ENCODE measurements around the gene KRT17. TPM values are rescaled to one million over a fixed set of nuclear protein-coding genes. Genes with fewer than 3 reads are reported as not detected.
"Not testable (repeated sequence)": the region's sequence is repeated elsewhere in the genome, so short reads cannot be mapped to it uniquely, and the experiment has no call there.

Gene KRT17
- total RNA-seq, 2 experiments from 2014 or later = not detected

- no peak overlapping the region for H3K4me3 Mint-ChIP-seq
- ATAC-seq = no peak
- no peaks in the 10 kb centered on the region for H3K36me3 Mint-ChIP-seq (ENCODE audit: low read depth)
- H3K9me3 Mint-ChIP-seq (ENCODE audit: insufficient read depth) = no peaks in the 10 kb centered on the region
- H3K4me1 Mint-ChIP-seq (ENCODE audit: low read depth) = no peaks in the 10 kb centered on the region
- no peak for DNase-seq
- H3K27ac Mint-ChIP-seq = no peak overlapping the region
- CTCF ChIA-PET = interaction anchor here (1.2 kb wide), 1 partner anchor 65 kb away, joined by 3 read pairs; no protein-coding TSS in a partner anchor
- POLR2A ChIA-PET = no interaction called here
- peaks cover 12% of the 10 kb centered on the region for H3K27me3 Mint-ChIP-seq (ENCODE audit: low read depth)
Measured at GRCh38 chr17:41613277-41614082, 10.9 kb downstream of the KRT17 start.

GRCh38 chr17:41612376-41613160 lies 11.8 kb downstream of the KRT17 start, which contains the start of gene KRT16:
Gene KRT16, minus strand, starts transcription at chr17:41612767. Its CDS starts 79 bp downstream, at chr17:41612688.
- H3K27ac Mint-ChIP-seq; H3K4me1 Mint-ChIP-seq (ENCODE audit: low read depth); H3K9me3 Mint-ChIP-seq (ENCODE audit: insufficient read depth); H3K4me3 Mint-ChIP-seq; ATAC-seq; H3K36me3 Mint-ChIP-seq (ENCODE audit: low read depth); POLR2A ChIA-PET; DNase-seq: not testable (repeated sequence)
- H3K27me3 Mint-ChIP-seq (ENCODE audit: low read depth) = peaks cover 14% of the 10 kb centered on the region
- CTCF ChIA-PET = interaction anchor here (1.2 kb wide), 1 partner anchor 64 kb away, joined by 3 read pairs; no protein-coding TSS in a partner anchor

- Mint-ChIP-seq H3K27me3 (ENCODE audit: low read depth) (peaks cover 19% of the 10 kb centered on the region), H3K4me1 (ENCODE audit: low read depth) (no peaks in the 10 kb centered on the region), H3K9me3 (ENCODE audit: insufficient read depth) (peaks cover 14% of the 10 kb centered on the region), H3K4me3 (no peak overlapping the region), H3K36me3 (ENCODE audit: low read depth) (peaks cover 2% of the 10 kb centered on the region), H3K27ac (no peak overlapping the region)
- ChIA-PET POLR2A (interaction anchor here (0.6 kb wide), 1 partner anchor 715 kb away, joined by 3 read pairs; no protein-coding TSS in a partner anchor), CTCF (no interaction called here)
- DNase-seq (no peak), ATAC-seq (no peak)
Measured at GRCh38 chr17:41610965-41611640, 13.3 kb downstream of the KRT17 start.

- DNase-seq; H3K4me3 Mint-ChIP-seq; POLR2A ChIA-PET; H3K4me1 Mint-ChIP-seq (ENCODE audit: low read depth); ATAC-seq; H3K27ac Mint-ChIP-seq; H3K36me3 Mint-ChIP-seq (ENCODE audit: low read depth): not testable (repeated sequence)
- peaks cover 18% of the 10 kb centered on the region for H3K9me3 Mint-ChIP-seq (ENCODE audit: insufficient read depth)
- CTCF ChIA-PET = interaction anchor here (1.0 to 1.8 kb wide), 2 partner anchors 31 to 53 kb away, joined by 4 to 6 read pairs; no protein-coding TSS in a partner anchor
- H3K27me3 Mint-ChIP-seq (ENCODE audit: low read depth) = peaks cover 19% of the 10 kb centered on the region
Measured at GRCh38 chr17:41610061-41610517, 14.3 kb downstream of the KRT17 start.

GRCh38 chr17:41606930-41607329 lies 17.4 kb downstream of the KRT17 start:
- H3K4me3 Mint-ChIP-seq; ATAC-seq; H3K36me3 Mint-ChIP-seq (ENCODE audit: low read depth); H3K27ac Mint-ChIP-seq; POLR2A ChIA-PET; DNase-seq; H3K4me1 Mint-ChIP-seq (ENCODE audit: low read depth): not testable (repeated sequence)
- H3K9me3 Mint-ChIP-seq (ENCODE audit: insufficient read depth) = peaks cover 18% of the 10 kb centered on the region
- CTCF ChIA-PET = interaction anchor here (1.4 kb wide), 2 partner anchors 41 to 56 kb away, joined by 5 to 8 read pairs; no protein-coding TSS in a partner anchor
- H3K27me3 Mint-ChIP-seq (ENCODE audit: low read depth) = peaks cover 19% of the 10 kb centered on the region

- no peak overlapping the region for H3K4me3 Mint-ChIP-seq
- H3K27me3 Mint-ChIP-seq (ENCODE audit: low read depth) = peaks cover 5% of the 10 kb centered on the region
- peaks cover 16% of the 10 kb centered on the region for H3K9me3 Mint-ChIP-seq (ENCODE audit: insufficient read depth)
- POLR2A ChIA-PET = no interaction called here
- ATAC-seq (no peak), DNase-seq (no peak)
- CTCF ChIA-PET = interaction anchor here (1.0 to 1.2 kb wide), 3 partner anchors 23 to 65 kb away, joined by 3 to 5 read pairs (median 3); no protein-coding TSS in a partner anchor
- peaks cover 4% of the 10 kb centered on the region for H3K36me3 Mint-ChIP-seq (ENCODE audit: low read depth)
- no peak overlapping the region for H3K27ac Mint-ChIP-seq
- H3K4me1 Mint-ChIP-seq (ENCODE audit: low read depth) = no peaks in the 10 kb centered on the region
Measured at GRCh38 chr17:41602524-41602923, 21.9 kb downstream of the KRT17 start.

- POLR2A ChIA-PET = interaction anchor here (0.6 kb wide), 1 partner anchor 9 kb away, joined by 3 read pairs; no protein-coding TSS in a partner anchor
- H3K4me1 Mint-ChIP-seq (ENCODE audit: low read depth) = no peaks in the 10 kb centered on the region
- no peak for DNase-seq
- H3K9me3 Mint-ChIP-seq (ENCODE audit: insufficient read depth) = no peaks in the 10 kb centered on the region
- no peak overlapping the region for H3K4me3 Mint-ChIP-seq
- no peaks in the 10 kb centered on the region for H3K36me3 Mint-ChIP-seq (ENCODE audit: low read depth)
- H3K27me3 Mint-ChIP-seq (ENCODE audit: low read depth) = no peaks in the 10 kb centered on the region
- no peak overlapping the region for H3K27ac Mint-ChIP-seq
- ATAC-seq = no peak
- CTCF ChIA-PET = interaction anchor here (1.4 kb wide), 1 partner anchor 49 kb away, joined by 3 read pairs; no protein-coding TSS in a partner anchor
Measured at GRCh38 chr17:41600318-41600717, 24.1 kb downstream of the KRT17 start.

- ChIA-PET POLR2A (interaction anchor here (0.6 kb wide), 1 partner anchor 10 kb away, joined by 3 read pairs; no protein-coding TSS in a partner anchor), CTCF (interaction anchor here (1.4 kb wide), 1 partner anchor 49 kb away, joined by 3 read pairs; no protein-coding TSS in a partner anchor)
- Mint-ChIP-seq H3K27me3 (ENCODE audit: low read depth) (no peaks in the 10 kb centered on the region), H3K4me3 (no peak overlapping the region), H3K4me1 (ENCODE audit: low read depth) (no peaks in the 10 kb centered on the region), H3K27ac (no peak overlapping the region), H3K36me3 (ENCODE audit: low read depth) (no peaks in the 10 kb centered on the region), H3K9me3 (ENCODE audit: insufficient read depth) (no peaks in the 10 kb centered on the region)
- ATAC-seq (no peak), DNase-seq (no peak)
Measured at GRCh38 chr17:41599680-41600079, 24.7 kb downstream of the KRT17 start.

GRCh38 chr17:41595585-41595984 lies 28.8 kb downstream of the KRT17 start:
- ATAC-seq (no peak), DNase-seq (no peak)
- Mint-ChIP-seq H3K36me3 (ENCODE audit: low read depth) (no peaks in the 10 kb centered on the region), H3K9me3 (ENCODE audit: insufficient read depth) (no peaks in the 10 kb centered on the region), H3K4me3 (no peak overlapping the region), H3K4me1 (ENCODE audit: low read depth) (no peaks in the 10 kb centered on the region), H3K27ac (no peak overlapping the region), H3K27me3 (ENCODE audit: low read depth) (no peaks in the 10 kb centered on the region)
- ChIA-PET POLR2A (no interaction called here), CTCF (interaction anchor here (2.5 kb wide), 1 partner anchor 54 kb away, joined by 6 read pairs; no protein-coding TSS in a partner anchor)

- POLR2A ChIA-PET = no interaction called here
Measured at GRCh38 chr17:41594363-41594915, 29.9 kb downstream of the KRT17 start.

More at GRCh38 chr17:41594363-41594915, 29.9 kb downstream of the KRT17 start:
- Mint-ChIP-seq H3K27me3 (ENCODE audit: low read depth) (no peaks in the 10 kb centered on the region), H3K9me3 (ENCODE audit: insufficient read depth) (no peaks in the 10 kb centered on the region), H3K4me1 (ENCODE audit: low read depth) (no peaks in the 10 kb centered on the region), H3K4me3 (no peak overlapping the region), H3K27ac (no peak overlapping the region), H3K36me3 (ENCODE audit: low read depth) (no peaks in the 10 kb centered on the region)
- ATAC-seq = no peak
- DNase-seq = no peak
- CTCF ChIA-PET = interaction anchor here (0.9 kb wide), 1 partner anchor 54 kb away, joined by 4 read pairs; no protein-coding TSS in a partner anchor
